ENCODE data around the gene ST3GAL3. TPM values are rescaled to one million over a fixed set of nuclear protein-coding genes. Genes with fewer than 3 reads are reported as not detected.
A peak's percentile ranks its signal among the peaks of the same experiment; 100 is the strongest.

ST3GAL3 gene
- total and polyA plus RNA-seq, 2 donors (not counting 3 experiments of a cell fraction or from before 2014, with no cell fraction given): 14.3 to 35.8 TPM

DNA sequence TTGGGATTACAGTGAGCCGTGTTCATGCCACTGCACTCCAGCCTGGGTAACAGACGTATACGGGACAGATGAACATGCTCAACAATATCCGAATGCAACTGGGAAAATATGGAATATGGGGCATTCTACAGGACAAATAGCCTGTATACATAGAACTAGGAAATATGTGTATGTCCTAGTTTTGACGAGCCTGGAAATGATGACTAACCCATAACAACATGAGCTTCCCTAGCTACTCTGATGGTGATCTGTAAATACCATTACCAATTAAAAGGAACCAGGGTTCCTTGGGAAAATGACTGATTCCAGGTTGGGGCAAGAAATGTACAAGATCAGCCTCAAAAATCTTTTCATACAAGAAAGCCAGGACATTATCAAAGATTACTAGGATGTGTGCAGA, 183.5 kb downstream of the ST3GAL3 start:
- peak; percentile 56 for TF ChIP-seq JUN (IDR thresholded peaks at IDR 0.05; ENCODE audit: borderline replicate concordance, insufficient read depth, insufficient read length, low read depth)
- peak; percentile 52 for TF ChIP-seq FOS (IDR thresholded peaks at IDR 0.05; ENCODE audit: borderline replicate concordance, insufficient read depth, low read length)
- no peak for TF ChIP-seq MYC (IDR thresholded peaks at IDR 0.05; ENCODE audit: low read depth, low read length)
- FAIRE-seq (peak; percentile 70), DNase-seq (ENCODE audit: low read depth, low spot score) (peak; percentile 66)
- Histone ChIP-seq H3K4me1 (ENCODE audit: control insufficient read depth, extremely low read depth, insufficient read depth, low read length) (no peaks in the 10 kb centered on the region), H3K27me3 (ENCODE audit: control insufficient read depth in 2 of 2, insufficient read depth in 2 of 2, low read length in 2 of 2) (no peaks in the 10 kb centered on the region), H3K4me3 (replicated peaks in 1 of 3; ENCODE audit: insufficient read depth in 1 of 3, low read depth in 1 of 3, low read length in 3 of 3) (no peak overlapping the region), H2AFZ (ENCODE audit: low read depth, low read length) (no peak overlapping the region), H4K20me1 (replicated peaks; ENCODE audit: control insufficient read depth, extremely low read depth, insufficient read depth, low read length) (no peaks in the 10 kb centered on the region), H3K9ac (replicated peaks; ENCODE audit: extremely low read depth, insufficient read depth, low read length) (no peak overlapping the region), H3K36me3 (ENCODE audit: control insufficient read depth in 2 of 2, extremely low read depth in 1 of 2, insufficient read depth in 2 of 2, low read length in 2 of 2) (no peaks in the 10 kb centered on the region), H3K9me3 (replicated peaks; ENCODE audit: control insufficient read depth, insufficient read depth, low read length) (no peaks in the 10 kb centered on the region), H3K27ac (ENCODE audit: insufficient read depth, low read depth, low read length) (no peak overlapping the region), H3K9me1 (replicated peaks; ENCODE audit: control insufficient read depth, extremely low read depth, insufficient read depth, low read length) (no peaks in the 10 kb centered on the region), H3K4me2 (ENCODE audit: insufficient read depth, low read length) (no peak overlapping the region), H3K79me2 (ENCODE audit: control insufficient read depth, insufficient read depth, low read length) (no peaks in the 10 kb centered on the region)
- no TSS peak for BruUV-seq (replicated peaks)
- ChIA-PET CTCF (interaction anchor here (0.7 to 2.6 kb wide), 6 partner anchors 11 to 127 kb away, joined by 3 to 16 read pairs (median 6); partner anchors contain the start of gene ARTN), POLR2A (no interaction called here)
- intact Hi-C loops (cut with micrococcal nuclease): no loop called here
- dilution Hi-C loops (cut with MboI; ENCODE audit: extremely low pct_ligation_motif_present, low sequenced_read_pairs): no loop called here

DNA sequence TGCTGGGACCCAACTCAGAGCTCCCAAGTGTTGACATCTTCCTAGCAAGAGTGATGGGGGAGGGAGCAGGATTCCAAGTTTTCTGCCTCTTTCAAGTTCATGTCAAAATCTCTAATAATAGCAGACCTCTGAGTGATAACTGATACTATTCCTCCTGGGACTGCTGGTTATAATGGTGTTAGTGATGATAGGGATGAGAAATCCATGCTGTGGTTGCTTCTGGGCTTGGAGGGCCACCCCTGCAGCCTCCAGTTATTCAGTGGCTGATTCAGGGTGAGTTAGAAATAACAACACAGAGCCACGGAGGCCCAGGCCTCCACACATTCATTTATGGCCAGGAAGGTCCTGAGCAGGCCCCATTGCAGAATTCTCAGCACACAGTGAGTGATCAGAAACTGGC, 185.7 kb downstream of the ST3GAL3 start:
- H3K27me3 ChIP-seq (ENCODE audit: control insufficient read depth in 2 of 2, insufficient read depth in 2 of 2, low read length in 2 of 2): no peaks in the 10 kb centered on the region
- no peaks in the 10 kb centered on the region for H3K4me1 ChIP-seq (ENCODE audit: control insufficient read depth, extremely low read depth, insufficient read depth, low read length)
- no peak for FAIRE-seq
- ChIA-PET CTCF (interaction anchor here (0.9 to 1.2 kb wide), 3 partner anchors 16 to 129 kb away, joined by 3 to 4 read pairs (median 3); no protein-coding TSS in a partner anchor), POLR2A (no interaction called here)
- H3K36me3 ChIP-seq (ENCODE audit: control insufficient read depth in 2 of 2, extremely low read depth in 1 of 2, insufficient read depth in 2 of 2, low read length in 2 of 2): peaks cover 0 to 3% of the 10 kb centered on the region in 2 experiments
- H3K9me1 ChIP-seq (replicated peaks; ENCODE audit: control insufficient read depth, extremely low read depth, insufficient read depth, low read length): no peaks in the 10 kb centered on the region
- H2AFZ ChIP-seq (ENCODE audit: low read depth, low read length): no peak overlapping the region
- intact Hi-C loops (cut with micrococcal nuclease): no loop called here
- no peak for DNase-seq (ENCODE audit: low read depth, low spot score)
- no peaks in the 10 kb centered on the region for H4K20me1 ChIP-seq (replicated peaks; ENCODE audit: control insufficient read depth, extremely low read depth, insufficient read depth, low read length)
- H3K79me2 ChIP-seq (ENCODE audit: control insufficient read depth, insufficient read depth, low read length): no peaks in the 10 kb centered on the region
- no peak overlapping the region for H3K9ac ChIP-seq (replicated peaks; ENCODE audit: extremely low read depth, insufficient read depth, low read length)
- H3K27ac ChIP-seq (ENCODE audit: insufficient read depth, low read depth, low read length): no peak overlapping the region
- no peak overlapping the region for H3K4me2 ChIP-seq (ENCODE audit: insufficient read depth, low read length)
- no peak overlapping the region for H3K4me3 ChIP-seq (replicated peaks in 1 of 3; ENCODE audit: insufficient read depth in 1 of 3, low read depth in 1 of 3, low read length in 3 of 3)
- H3K9me3 ChIP-seq (replicated peaks; ENCODE audit: control insufficient read depth, insufficient read depth, low read length): no peaks in the 10 kb centered on the region
- TF ChIP-seq POLR2AphosphoS5 (IDR thresholded peaks at IDR 0.05; ENCODE audit: insufficient read depth, low read depth, low read length): no peak
- TF ChIP-seq MYC (IDR thresholded peaks at IDR 0.05; ENCODE audit: low read depth, low read length): no peak
- TF ChIP-seq GATA2 (IDR thresholded peaks at IDR 0.05; ENCODE audit: insufficient read depth, insufficient read length, low read depth, low read length): no peak
- TF ChIP-seq FOS (IDR thresholded peaks at IDR 0.05; ENCODE audit: borderline replicate concordance, insufficient read depth, low read length): no peak
- TF ChIP-seq, protein P1, sequence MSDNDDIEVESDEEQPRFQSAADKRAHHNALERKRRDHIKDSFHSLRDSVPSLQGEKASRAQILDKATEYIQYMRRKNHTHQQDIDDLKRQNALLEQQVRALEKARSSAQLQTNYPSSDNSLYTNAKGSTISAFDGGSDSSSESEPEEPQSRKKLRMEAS (IDR thresholded peaks at IDR 0.05; ENCODE audit: insufficient read depth, insufficient read length): no peak
- TF ChIP-seq, protein P2, sequence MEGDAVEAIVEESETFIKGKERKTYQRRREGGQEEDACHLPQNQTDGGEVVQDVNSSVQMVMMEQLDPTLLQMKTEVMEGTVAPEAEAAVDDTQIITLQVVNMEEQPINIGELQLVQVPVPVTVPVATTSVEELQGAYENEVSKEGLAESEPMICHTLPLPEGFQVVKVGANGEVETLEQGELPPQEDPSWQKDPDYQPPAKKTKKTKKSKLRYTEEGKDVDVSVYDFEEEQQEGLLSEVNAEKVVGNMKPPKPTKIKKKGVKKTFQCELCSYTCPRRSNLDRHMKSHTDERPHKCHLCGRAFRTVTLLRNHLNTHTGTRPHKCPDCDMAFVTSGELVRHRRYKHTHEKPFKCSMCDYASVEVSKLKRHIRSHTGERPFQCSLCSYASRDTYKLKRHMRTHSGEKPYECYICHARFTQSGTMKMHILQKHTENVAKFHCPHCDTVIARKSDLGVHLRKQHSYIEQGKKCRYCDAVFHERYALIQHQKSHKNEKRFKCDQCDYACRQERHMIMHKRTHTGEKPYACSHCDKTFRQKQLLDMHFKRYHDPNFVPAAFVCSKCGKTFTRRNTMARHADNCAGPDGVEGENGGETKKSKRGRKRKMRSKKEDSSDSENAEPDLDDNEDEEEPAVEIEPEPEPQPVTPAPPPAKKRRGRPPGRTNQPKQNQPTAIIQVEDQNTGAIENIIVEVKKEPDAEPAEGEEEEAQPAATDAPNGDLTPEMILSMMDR (IDR thresholded peaks at IDR 0.05; ENCODE audit: extremely low read depth in 1 of 2, insufficient read depth in 1 of 2, low read depth in 1 of 2, low read length in 2 of 2): no peak
- TF ChIP-seq POLR2A (IDR thresholded peaks at IDR 0.05; ENCODE audit: low read depth, low read length): no peak
- no peak for TF ChIP-seq JUN (IDR thresholded peaks at IDR 0.05; ENCODE audit: borderline replicate concordance, insufficient read depth, insufficient read length, low read depth)
- TF ChIP-seq EZH2 (IDR thresholded peaks at IDR 0.05; ENCODE audit: borderline replicate concordance, low read depth, low read length, severe bottlenecking): no peak
- dilution Hi-C loops (cut with MboI; ENCODE audit: extremely low pct_ligation_motif_present, low sequenced_read_pairs): no loop called here
- no TSS peak for BruUV-seq (replicated peaks)
